ENCODE data around the gene SHANK3. TPM values are rescaled to one million over a fixed set of nuclear protein-coding genes. Genes with fewer than 3 reads are reported as not detected.

SHANK3 gene
- total and polyA plus RNA-seq, 2 of the 4 experiments (the other 2 are of a cell fraction): 0.18 to 1.5 TPM

- Histone ChIP-seq H3K9ac (ENCODE audit: low read depth, low read length) (no peak overlapping the region), H2AFZ (replicated peaks; ENCODE audit: low read length, poor library complexity) (peak overlapping the region; percentile 70), H3K14ac (replicated peaks; ENCODE audit: low read depth, low read length) (no peak overlapping the region), H3K36me3 (ENCODE audit: control insufficient read depth, insufficient read depth, low read length) (no peaks in the 10 kb centered on the region), H2BK120ac (ENCODE audit: low read depth, low read length) (no peak overlapping the region), H3K79me1 (ENCODE audit: low read depth in 1 of 2, low read length in 2 of 2) (no peaks in the 10 kb centered on the region), H2BK5ac (ENCODE audit: low read depth, low read length, poor library complexity, severe bottlenecking) (no peak overlapping the region), H2AK9ac (replicated peaks; ENCODE audit: low read depth, low read length, poor library complexity) (no peak overlapping the region), H3K27me3 (ENCODE audit: control insufficient read depth, insufficient read depth, low read length) (peaks cover 40% of the 10 kb centered on the region), H3K4me3 (ENCODE audit: insufficient read depth, low read depth, low read length) (no peak overlapping the region), H4K8ac (ENCODE audit: low read depth in 2 of 2, low read length in 2 of 2) (no peak overlapping the region), H3K56ac (ENCODE audit: extremely low read depth, insufficient read depth, low read length) (no peak overlapping the region), H3K4me2 (ENCODE audit: low read depth, low read length) (peak overlapping the region; percentile 54; the same call in 1 of the 2 replicates), H3K4ac (ENCODE audit: low read depth, low read length) (no peak overlapping the region), H2BK15ac (ENCODE audit: low read depth, low read length) (no peak overlapping the region), H3K23ac (ENCODE audit: low read depth, low read length) (no peak overlapping the region), H4K20me1 (ENCODE audit: insufficient read depth, low read length) (no peaks in the 10 kb centered on the region), H2AK5ac (ENCODE audit: low read depth, low read length) (no peak overlapping the region), H4K91ac (ENCODE audit: insufficient read depth, low read depth, low read length) (no peak overlapping the region), H3K9me1 (ENCODE audit: insufficient read depth, low read length) (no peaks in the 10 kb centered on the region), H3K9me3 (ENCODE audit: control insufficient read depth, insufficient read depth, low read length) (peaks cover 2% of the 10 kb centered on the region; the same call in 1 of the 2 replicates), H3K18ac (ENCODE audit: low read depth, low read length) (no peak overlapping the region; the same call in 1 of the 2 replicates), H4K5ac (ENCODE audit: low read depth, low read length) (peak overlapping the region; percentile 6; the same call in 1 of the 2 replicates), H3K4me1 (ENCODE audit: control insufficient read depth, insufficient read depth, low read length) (peaks cover 10% of the 10 kb centered on the region; the same call in 1 of the 2 replicates), H3K27ac (ENCODE audit: insufficient read depth, low read length) (no peak overlapping the region), H2BK20ac (ENCODE audit: low read depth, low read length) (no peak overlapping the region)
- no TSS peak for BruUV-seq (replicated peaks)
- in situ Hi-C loops (cut with MboI; ENCODE audit: low sequenced_read_pairs): no loop called here
- ATAC-seq (ENCODE audit: low read depth): peak; percentile 88
- intact Hi-C loops (cut with micrococcal nuclease): no loop called here
- ChIA-PET CTCF (interaction anchor here (0.6 to 1.1 kb wide), 3 partner anchors 10 to 320 kb away, joined by 3 to 5 read pairs (median 3); no protein-coding TSS in a partner anchor), POLR2A (ENCODE audit: unreplicated experiment) (no interaction called here)
- dilution Hi-C loops (cut with HindIII; ENCODE audit: low sequenced_read_pairs, unreplicated experiment): no loop called here
- TF ChIP-seq CHD1 (IDR thresholded peaks at IDR 0.05; ENCODE audit: low read depth, low read length) (no peak), USF2 (IDR thresholded peaks at IDR 0.05; ENCODE audit: low read depth, low read length) (peak; percentile 45), RAD21 (IDR thresholded peaks at IDR 0.05; ENCODE audit: low read length) (peak; percentile 31; the same call in 1 of the 2 replicates), SMC3 (IDR thresholded peaks at IDR 0.05; ENCODE audit: low read depth, low read length) (peak; percentile 13; the same call in 1 of the 2 replicates), MAFK (IDR thresholded peaks at IDR 0.05; ENCODE audit: low read depth, low read length) (no peak), CTCF (conservative IDR thresholded peaks at IDR 0.05; ENCODE audit: low read depth, low read length) (peak; percentile 49)
- peak; percentile 32 for DNase-seq
- WGBS, 2 experiments (ENCODE audit: extremely low coverage in 2 of 2, insufficient read length in 1 of 2): 10% methylated on average over 10 of the region's 17 CpGs; no CpG with 5 or more reads in 1 of the 2 experiments
These were observed 30.7 kb upstream of the SHANK3 start for GRCh38 chr22:50641696-50642607.

Data from IMR-90 (cell line).